ENCODE data around the gene TNPO3.
"Not testable (repeated sequence)": the region's sequence is repeated elsewhere in the genome, so short reads cannot be mapped to it uniquely, and the experiment has no call there.

TNPO3 gene

DNA sequence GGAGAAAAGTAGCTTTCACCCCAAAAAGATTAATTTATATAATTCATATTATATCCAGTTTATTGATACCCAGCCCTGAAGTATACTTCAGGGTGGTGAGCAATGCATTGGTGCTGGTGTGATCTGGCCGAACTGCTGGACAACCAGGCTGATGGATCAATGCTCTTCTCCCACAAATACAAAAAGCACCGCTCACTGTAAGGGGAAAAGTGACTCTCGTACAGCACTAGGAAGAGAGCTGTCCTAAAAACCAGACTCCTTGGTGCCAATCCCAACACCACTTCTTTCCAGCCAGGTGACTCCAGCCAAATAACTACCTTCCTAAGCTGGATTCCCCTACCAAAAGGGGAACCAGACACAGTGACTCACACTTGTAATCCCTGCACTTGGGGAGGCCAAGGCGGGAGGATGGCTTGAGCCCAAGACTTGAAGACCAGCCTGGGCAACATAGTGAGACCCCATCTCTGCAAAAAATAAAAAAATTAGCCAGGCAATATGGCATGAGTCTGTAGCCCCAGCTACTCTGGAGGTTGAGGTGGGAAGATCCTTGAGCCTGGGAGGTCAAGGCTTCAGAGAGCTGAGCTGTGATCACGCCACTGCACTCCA is 13.1 kb upstream of the TNPO3 start:
- Histone ChIP-seq H3K4me3 (ENCODE audit: low read length) (no peak overlapping the region), H3K9ac (ENCODE audit: low read length) (no peak overlapping the region), H3K27me3 (replicated peaks; ENCODE audit: control insufficient read depth, insufficient read depth, low read length) (peaks cover 9% of the 10 kb centered on the region), H3K9me3 (ENCODE audit: control insufficient read depth, low read length) (no peaks in the 10 kb centered on the region), H3K4me1 (ENCODE audit: control insufficient read depth, insufficient read depth, low read length) (peaks cover 25% of the 10 kb centered on the region), H3K36me3 (ENCODE audit: control insufficient read depth, insufficient read depth, low read length, severe bottlenecking) (no peaks in the 10 kb centered on the region)
- DNase-seq (ENCODE audit: low read depth) = no peak

DNA sequence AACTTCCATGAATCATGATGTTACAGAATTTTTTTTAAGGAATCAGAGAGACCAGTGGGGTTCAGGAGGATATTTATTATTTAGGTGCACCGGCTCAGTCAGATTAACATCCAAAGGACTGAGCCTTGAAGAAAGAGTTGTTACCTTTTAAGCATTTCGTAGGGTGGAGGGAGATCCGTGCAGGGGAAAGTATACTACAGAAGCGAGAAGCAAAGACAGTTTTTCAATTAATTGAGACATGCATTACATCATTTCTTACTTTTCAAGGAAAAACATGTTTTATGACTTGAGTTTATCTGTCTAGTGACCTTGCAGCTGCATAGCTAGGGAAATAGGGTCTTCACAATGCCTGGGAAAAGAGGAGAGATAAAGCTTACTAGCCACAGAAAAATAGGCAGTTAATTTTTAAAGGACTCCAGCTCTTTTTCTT is 12.2 kb upstream of the TNPO3 start:
- H3K9ac ChIP-seq (ENCODE audit: low read length) = peak overlapping the region; percentile 18
- not testable (repeated sequence) for H3K36me3 ChIP-seq (ENCODE audit: control insufficient read depth, insufficient read depth, low read length, severe bottlenecking); H3K9me3 ChIP-seq (ENCODE audit: control insufficient read depth, low read length); DNase-seq (ENCODE audit: low read depth)
- H3K4me3 ChIP-seq (ENCODE audit: low read length) = peak overlapping the region; percentile 46
- peaks cover 18% of the 10 kb centered on the region for H3K4me1 ChIP-seq (ENCODE audit: control insufficient read depth, insufficient read depth, low read length)
- H3K27me3 ChIP-seq (replicated peaks; ENCODE audit: control insufficient read depth, insufficient read depth, low read length) = peaks cover 13% of the 10 kb centered on the region

DNA sequence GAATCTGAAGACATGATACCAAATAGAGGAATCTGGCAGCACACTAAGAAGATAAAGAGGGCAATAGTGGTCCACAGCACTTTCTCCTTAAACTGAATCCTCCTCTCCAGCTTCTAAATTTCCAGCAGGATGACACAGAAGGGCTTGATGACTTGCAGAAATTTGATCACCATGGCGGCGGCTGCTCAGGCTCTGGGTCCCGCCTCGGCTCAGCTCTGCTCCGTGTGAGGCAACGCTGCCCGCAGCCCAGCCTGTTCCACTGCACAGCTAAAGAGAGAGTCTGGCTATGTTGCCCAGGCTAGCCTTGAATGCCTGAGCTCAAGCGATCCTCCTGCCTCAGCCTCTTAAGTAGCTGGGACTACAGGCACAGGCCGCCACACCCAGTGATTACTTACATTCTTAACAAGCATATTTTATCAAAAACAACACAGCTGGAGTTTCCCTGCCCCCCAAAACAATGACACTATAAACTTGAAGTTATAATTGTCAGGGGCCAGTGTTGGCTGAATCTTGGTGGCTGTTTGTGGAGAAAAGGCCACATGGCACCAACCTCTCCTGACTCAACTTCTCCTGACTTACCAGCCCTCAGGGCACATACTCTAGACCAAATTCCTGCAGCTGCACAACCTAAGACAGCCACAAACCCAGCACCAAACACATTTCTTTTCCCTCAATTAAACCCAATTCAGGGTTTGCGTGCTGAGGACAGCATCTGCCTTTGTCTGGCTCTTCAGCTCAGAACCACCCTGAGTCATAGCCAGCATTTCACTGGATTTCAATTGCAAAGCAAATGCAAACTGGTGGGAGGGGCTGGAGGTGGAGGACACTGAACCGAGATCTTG is 11.6 kb upstream of the TNPO3 start:
- H3K27me3 ChIP-seq (replicated peaks; ENCODE audit: control insufficient read depth, insufficient read depth, low read length) = peaks cover 13% of the 10 kb centered on the region
- H3K4me1 ChIP-seq (ENCODE audit: control insufficient read depth, insufficient read depth, low read length) = peaks cover 18% of the 10 kb centered on the region
- no peaks in the 10 kb centered on the region for H3K36me3 ChIP-seq (ENCODE audit: control insufficient read depth, insufficient read depth, low read length, severe bottlenecking)
- H3K9ac ChIP-seq (ENCODE audit: low read length) = peak overlapping the region; percentile 8
- H3K4me3 ChIP-seq (ENCODE audit: low read length) = peak overlapping the region; percentile 24
- peaks cover 3% of the 10 kb centered on the region for H3K9me3 ChIP-seq (ENCODE audit: control insufficient read depth, low read length)
- peak; percentile 85 for DNase-seq (ENCODE audit: low read depth)

DNA sequence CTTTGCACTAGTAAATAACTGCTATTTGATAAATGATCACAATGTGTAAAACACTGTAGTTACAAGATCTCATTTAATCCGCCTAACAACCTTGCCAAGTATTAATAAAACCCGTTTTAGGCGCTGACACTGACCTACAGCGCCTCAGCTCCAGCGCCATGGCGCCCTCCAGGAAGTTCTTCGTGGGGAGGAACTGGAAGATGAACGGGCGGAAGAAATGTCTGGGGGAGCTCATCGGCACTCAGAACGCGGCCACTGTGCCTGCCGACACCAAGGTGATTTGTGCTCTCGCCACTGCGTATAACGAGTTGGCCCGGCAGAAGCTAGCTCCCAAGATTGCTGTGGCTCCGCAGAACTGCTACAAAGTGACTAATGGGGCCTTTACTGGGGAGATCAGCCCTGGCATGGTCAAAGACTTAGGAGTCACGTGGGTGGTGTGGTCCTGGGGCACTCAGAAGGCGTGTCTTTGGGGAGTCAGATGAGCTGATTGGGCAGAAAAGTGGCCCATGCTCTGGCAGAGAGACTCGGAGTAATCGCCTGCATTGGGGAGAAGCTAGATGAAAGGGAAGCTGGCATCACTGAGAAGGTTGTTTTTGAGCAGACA is 1.1 kb upstream of the TNPO3 start:
- H3K9me3 ChIP-seq (ENCODE audit: control insufficient read depth, low read length) = no peaks in the 10 kb centered on the region
- H3K9ac ChIP-seq (ENCODE audit: low read length) = peak overlapping the region; percentile 95
- no peaks in the 10 kb centered on the region for H3K36me3 ChIP-seq (ENCODE audit: control insufficient read depth, insufficient read depth, low read length, severe bottlenecking)
- H3K4me3 ChIP-seq (ENCODE audit: low read length) = peak overlapping the region; percentile 98
- H3K4me1 ChIP-seq (ENCODE audit: control insufficient read depth, insufficient read depth, low read length) = peaks cover 15% of the 10 kb centered on the region
- no peak for DNase-seq (ENCODE audit: low read depth)
- H3K27me3 ChIP-seq (replicated peaks; ENCODE audit: control insufficient read depth, insufficient read depth, low read length) = peaks cover 5% of the 10 kb centered on the region

DNA sequence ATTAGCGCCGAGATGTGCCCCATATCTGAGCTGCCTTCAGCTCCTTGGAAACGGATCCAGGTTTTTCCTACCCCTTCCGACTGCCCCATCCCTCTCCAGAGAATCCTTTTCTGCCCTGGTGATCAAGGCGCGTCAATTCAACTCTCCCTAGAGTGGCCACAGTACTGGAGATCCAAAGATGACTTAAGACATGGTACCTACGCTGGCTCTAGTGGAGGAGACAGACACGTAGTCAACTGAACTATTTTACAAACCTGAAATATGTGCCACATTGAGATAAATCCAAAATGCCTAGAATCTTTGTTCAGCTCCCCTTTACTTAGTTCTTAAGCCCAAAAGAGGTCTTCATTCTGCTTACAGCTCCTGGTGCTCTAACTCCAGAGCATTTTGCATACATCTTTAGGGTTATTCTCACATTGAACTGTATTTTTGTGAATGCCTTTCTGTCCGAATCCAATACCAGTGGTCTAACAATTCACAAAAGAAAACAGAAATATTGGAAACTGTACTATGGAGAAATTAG is 444 bp upstream of the TNPO3 start:
- Histone ChIP-seq H3K36me3 (ENCODE audit: control insufficient read depth, insufficient read depth, low read length, severe bottlenecking) (no peaks in the 10 kb centered on the region), H3K9ac (ENCODE audit: low read length) (peak overlapping the region; percentile 95), H3K4me3 (ENCODE audit: low read length) (peak overlapping the region; percentile 98), H3K27me3 (replicated peaks; ENCODE audit: control insufficient read depth, insufficient read depth, low read length) (peaks cover 5% of the 10 kb centered on the region), H3K4me1 (ENCODE audit: control insufficient read depth, insufficient read depth, low read length) (peaks cover 15% of the 10 kb centered on the region), H3K9me3 (ENCODE audit: control insufficient read depth, low read length) (no peaks in the 10 kb centered on the region)
- no peak for DNase-seq (ENCODE audit: low read depth)

DNA sequence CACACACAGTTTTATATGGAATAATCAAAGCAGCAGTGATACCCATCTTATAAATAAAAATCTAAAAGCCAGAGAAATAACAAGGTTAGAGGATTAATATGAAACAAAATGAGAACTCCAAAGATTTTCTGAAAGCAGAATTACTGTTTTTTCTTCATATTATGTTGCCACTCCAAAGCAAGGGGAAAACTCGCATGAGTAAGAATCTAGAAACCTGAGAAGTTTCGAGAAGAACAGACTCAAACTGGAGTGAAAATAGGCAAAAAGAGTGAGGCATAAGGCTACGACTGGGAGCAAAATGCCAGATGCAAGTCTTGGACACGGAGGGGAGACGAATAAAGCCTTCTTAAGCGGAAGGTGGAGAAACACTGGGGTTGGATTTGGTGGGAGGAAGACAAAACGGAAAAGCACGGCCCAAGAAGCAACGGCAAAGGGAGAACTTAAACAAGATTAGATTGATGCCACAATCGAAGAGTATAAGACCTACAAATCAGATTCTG is 923 bp downstream of the TNPO3 start:
- DNase-seq (ENCODE audit: low read depth) = peak; percentile 61
- peaks cover 19% of the 10 kb centered on the region for H3K4me1 ChIP-seq (ENCODE audit: control insufficient read depth, insufficient read depth, low read length)
- H3K9me3 ChIP-seq (ENCODE audit: control insufficient read depth, low read length) = no peaks in the 10 kb centered on the region
- peak overlapping the region; percentile 98 for H3K4me3 ChIP-seq (ENCODE audit: low read length)
- no peaks in the 10 kb centered on the region for H3K36me3 ChIP-seq (ENCODE audit: control insufficient read depth, insufficient read depth, low read length, severe bottlenecking)
- no peaks in the 10 kb centered on the region for H3K27me3 ChIP-seq (replicated peaks; ENCODE audit: control insufficient read depth, insufficient read depth, low read length)
- H3K9ac ChIP-seq (ENCODE audit: low read length) = peak overlapping the region; percentile 95

DNA sequence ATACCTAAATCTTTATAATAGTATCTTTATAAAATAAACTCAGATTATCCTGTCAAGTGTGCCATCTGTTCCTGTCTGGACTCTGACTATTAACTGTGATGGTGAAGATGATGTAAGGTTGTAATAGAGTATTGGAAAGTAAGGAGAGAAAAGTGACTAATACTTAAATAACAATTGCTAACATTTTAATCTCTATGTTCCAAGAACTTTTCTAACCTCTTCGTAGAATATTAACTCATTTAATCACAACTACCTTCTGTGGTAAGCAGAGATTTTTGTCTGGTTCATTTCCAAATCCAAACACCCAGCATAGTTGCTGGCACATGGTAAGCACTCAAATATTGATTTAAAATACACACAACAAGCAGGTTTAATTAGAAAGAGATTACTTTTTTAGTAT is 2.5 kb downstream of the TNPO3 start:
- Histone ChIP-seq H3K9ac (ENCODE audit: low read length) (no peak overlapping the region), H3K4me3 (ENCODE audit: low read length) (no peak overlapping the region), H3K4me1 (ENCODE audit: control insufficient read depth, insufficient read depth, low read length) (peaks cover 19% of the 10 kb centered on the region), H3K9me3 (ENCODE audit: control insufficient read depth, low read length) (no peaks in the 10 kb centered on the region), H3K36me3 (ENCODE audit: control insufficient read depth, insufficient read depth, low read length, severe bottlenecking) (no peaks in the 10 kb centered on the region), H3K27me3 (replicated peaks; ENCODE audit: control insufficient read depth, insufficient read depth, low read length) (no peaks in the 10 kb centered on the region)
- DNase-seq (ENCODE audit: low read depth) = no peak

DNA sequence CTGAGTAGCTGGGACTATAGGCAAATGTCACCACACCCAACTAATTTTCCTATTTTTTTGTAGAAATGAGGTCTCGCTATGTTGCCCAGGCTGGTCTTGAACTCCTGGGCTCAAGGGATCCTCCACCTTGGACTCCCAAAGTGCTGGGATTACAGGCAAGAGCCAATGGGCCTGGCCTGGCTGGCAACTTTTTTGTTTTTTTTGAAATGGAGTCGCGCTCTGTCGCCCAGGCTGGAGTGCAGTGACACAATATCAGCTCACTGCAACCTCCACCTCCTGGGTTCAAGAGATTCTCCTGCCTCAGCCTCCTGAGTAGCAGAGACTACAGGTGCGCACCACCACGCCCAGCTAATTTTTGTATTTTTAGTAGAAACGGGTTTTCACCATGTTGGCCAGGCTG is 3.5 kb downstream of the TNPO3 start:
- not testable (repeated sequence) for H3K4me3 ChIP-seq (ENCODE audit: low read length); DNase-seq (ENCODE audit: low read depth); H3K36me3 ChIP-seq (ENCODE audit: control insufficient read depth, insufficient read depth, low read length, severe bottlenecking); H3K9me3 ChIP-seq (ENCODE audit: control insufficient read depth, low read length); H3K27me3 ChIP-seq (replicated peaks; ENCODE audit: control insufficient read depth, insufficient read depth, low read length); H3K9ac ChIP-seq (ENCODE audit: low read length)
- peaks cover 19% of the 10 kb centered on the region for H3K4me1 ChIP-seq (ENCODE audit: control insufficient read depth, insufficient read depth, low read length)

DNA sequence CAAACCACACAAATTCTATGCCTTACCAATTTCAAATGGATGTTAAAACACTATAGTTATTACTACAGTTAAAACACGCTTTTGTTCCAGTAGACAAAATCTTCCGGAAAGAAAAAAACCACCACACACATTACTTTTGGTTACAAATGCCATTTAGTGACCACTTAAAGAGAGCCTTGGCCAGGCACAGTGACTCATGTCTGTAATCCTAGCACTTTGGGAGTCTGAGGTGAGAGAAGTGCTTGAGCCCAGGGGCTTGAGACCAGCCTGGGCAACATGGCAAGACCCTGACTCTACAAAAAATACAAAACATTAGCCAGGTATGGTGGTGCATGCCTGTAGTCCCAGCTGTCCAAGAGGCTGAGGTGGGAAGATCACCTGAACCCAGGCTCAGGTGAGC is 7.2 kb downstream of the TNPO3 start:
- Histone ChIP-seq H3K4me3 (ENCODE audit: low read length) (no peak overlapping the region), H3K36me3 (ENCODE audit: control insufficient read depth, insufficient read depth, low read length, severe bottlenecking) (no peaks in the 10 kb centered on the region), H3K9ac (ENCODE audit: low read length) (no peak overlapping the region), H3K27me3 (replicated peaks; ENCODE audit: control insufficient read depth, insufficient read depth, low read length) (no peaks in the 10 kb centered on the region), H3K9me3 (ENCODE audit: control insufficient read depth, low read length) (no peaks in the 10 kb centered on the region), H3K4me1 (ENCODE audit: control insufficient read depth, insufficient read depth, low read length) (peaks cover 13% of the 10 kb centered on the region)
- no peak for DNase-seq (ENCODE audit: low read depth)

DNA sequence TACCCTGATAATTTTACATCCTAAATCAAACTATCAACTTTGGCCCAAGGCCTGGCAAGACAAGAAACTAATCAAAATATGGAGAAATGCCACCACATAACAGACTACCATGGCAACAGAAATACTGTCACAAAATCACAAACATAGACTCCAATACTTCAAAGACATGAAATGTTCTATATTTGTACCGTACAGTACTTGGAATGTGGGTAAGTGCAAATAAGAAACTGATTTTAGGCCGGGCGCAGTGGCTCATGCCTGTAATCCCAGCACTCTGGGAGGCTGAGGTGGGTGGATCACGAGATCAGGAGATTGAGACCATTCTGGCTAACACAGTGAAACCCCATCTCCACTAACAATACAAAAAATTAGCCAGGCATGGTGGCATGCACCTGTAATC is 9.2 kb downstream of the TNPO3 start:
- no peaks in the 10 kb centered on the region for H3K27me3 ChIP-seq (replicated peaks; ENCODE audit: control insufficient read depth, insufficient read depth, low read length)
- no peaks in the 10 kb centered on the region for H3K36me3 ChIP-seq (ENCODE audit: control insufficient read depth, insufficient read depth, low read length, severe bottlenecking)
- DNase-seq (ENCODE audit: low read depth) = no peak
- H3K9me3 ChIP-seq (ENCODE audit: control insufficient read depth, low read length) = no peaks in the 10 kb centered on the region
- H3K4me1 ChIP-seq (ENCODE audit: control insufficient read depth, insufficient read depth, low read length) = peaks cover 8% of the 10 kb centered on the region
- no peak overlapping the region for H3K9ac ChIP-seq (ENCODE audit: low read length)
- no peak overlapping the region for H3K4me3 ChIP-seq (ENCODE audit: low read length)

DNA sequence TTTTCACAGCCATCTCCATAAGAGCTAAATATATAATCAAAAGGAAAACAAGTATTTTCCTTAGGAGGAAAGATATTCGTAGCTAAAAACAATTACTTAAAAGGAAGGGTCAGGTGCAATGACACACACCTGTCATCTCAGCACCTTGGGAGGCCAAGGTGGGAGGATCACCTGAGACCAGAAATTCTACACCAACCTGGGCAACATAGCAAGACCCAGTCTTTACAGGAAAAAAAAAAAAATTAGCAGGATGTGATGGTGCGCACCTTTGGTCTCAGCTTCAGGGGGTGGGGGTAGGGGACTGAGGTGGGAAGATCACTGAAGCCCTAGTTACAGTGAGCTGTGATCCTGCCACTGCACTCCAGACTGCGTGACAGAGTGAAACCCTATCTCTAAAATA is 11.9 kb downstream of the TNPO3 start:
- Histone ChIP-seq H3K27me3 (replicated peaks; ENCODE audit: control insufficient read depth, insufficient read depth, low read length) (no peaks in the 10 kb centered on the region), H3K36me3 (ENCODE audit: control insufficient read depth, insufficient read depth, low read length, severe bottlenecking) (peaks cover 12% of the 10 kb centered on the region), H3K9me3 (ENCODE audit: control insufficient read depth, low read length) (no peaks in the 10 kb centered on the region), H3K4me3 (ENCODE audit: low read length) (no peak overlapping the region), H3K4me1 (ENCODE audit: control insufficient read depth, insufficient read depth, low read length) (peaks cover 4% of the 10 kb centered on the region), H3K9ac (ENCODE audit: low read length) (no peak overlapping the region)
- DNase-seq (ENCODE audit: low read depth) = no peak
